K562 (cell line): Measurements from ENCODE around the gene GLIS1. TPM values are rescaled to one million over a fixed set of nuclear protein-coding genes. Genes with fewer than 3 reads are reported as not detected.

Experiments used
- ATAC-seq: fragments of 200-7000 bp; cut with Tn5 transposase; 3 replicates; pipeline ENCODE4 v1.9.1; 2020; ENCODE audit warnings: moderate library complexity
- BruUV-seq: library from RNA; stranded (reverse); fragments of 400-500 nt; replicated peaks from 2 replicates; lab custom pipeline; 2021; lab: Mats Ljungman, UMichigan
- CTCF ChIA-PET: fragments of 300-600 bp; formaldehyde crosslinking; extraction: SDS; loops from one replicate; lab custom pipeline; 2021; ENCODE audit warnings: low intra/inter-chr PET ratio; lab: Yijun Ruan, JAX
- POLR2A ChIA-PET: fragments of 300-600, 350-650 bp; sonication (Branson Sonifier 250); formaldehyde crosslinking; extraction: SDS; loops from one replicate; lab custom pipeline; 2021; ENCODE audit warnings: antibody characterized with exemption, inconsistent platforms; lab: Yijun Ruan, JAX
- DNase-seq, 4 experiments: peaks; one replicate each; pipeline versions ENCODE4 v3.0.0 to v3.0.0-alpha.2; 2011 to 2018; ENCODE audit warnings: low spot score in 3 of 4, mixed read lengths in 3 of 4; ENCODE audit errors: extremely low read depth in 1 of 4
- FAIRE-seq: peaks from 2 replicates; lab custom pipeline; 2011; peaks lifted over from hg19 to GRCh38; lab: Jason Lieb, UNC
- H2AFZ ChIP-seq: 2 replicates; pipeline ENCODE4 v1.6.0; 2011; ENCODE audit warnings: low read depth, low read length, control low read depth, inconsistent platforms
- H3K27ac ChIP-seq: fragments of 200-600 bp; 3 replicates; pipeline ENCODE4 v1.8.0; 2011; ENCODE audit warnings: low read depth, mild to moderate bottlenecking, control low read depth, inconsistent platforms, low read length, moderate library complexity, mixed read lengths; ENCODE audit errors: extremely low read depth
- H3K27me3 ChIP-seq, 2 experiments: fragments of 300-600 bp in 1 of 2; 2 replicates in 1 of 2; 3 replicates in 1 of 2; pipeline versions ENCODE4 v1.6.0 to v1.8.0; 2011; ENCODE audit warnings: inconsistent platforms in 2 of 2, low read length in 2 of 2, mild to moderate bottlenecking in 1 of 2, mixed read lengths in 1 of 2, moderate library complexity in 1 of 2; ENCODE audit not compliant: control insufficient read depth in 2 of 2, insufficient read depth in 2 of 2
- H3K36me3 ChIP-seq: fragments of 300-600 bp; 3 replicates; pipeline ENCODE4 v1.8.0; 2011; ENCODE audit warnings: mild to moderate bottlenecking, low read length, inconsistent platforms; ENCODE audit not compliant: control insufficient read depth, insufficient read depth
- H3K4me1 ChIP-seq, 2 experiments: fragments of 200-600 bp in 1 of 2; replicated peaks in 1 of 2; 2 replicates in 1 of 2; 3 replicates in 1 of 2; pipeline versions ENCODE4 v1.5.1 to v1.8.0; 2011; ENCODE audit warnings: inconsistent platforms in 2 of 2, low read length in 2 of 2, mild to moderate bottlenecking in 1 of 2, mixed read lengths in 1 of 2, moderate library complexity in 1 of 2; ENCODE audit not compliant: control insufficient read depth in 2 of 2, insufficient read depth in 2 of 2
- H3K4me2 ChIP-seq: 2 replicates; pipeline ENCODE4 v1.6.1; 2011; ENCODE audit warnings: low read length, control low read depth, inconsistent platforms, mixed read lengths; ENCODE audit not compliant: insufficient read depth
- H3K4me3 ChIP-seq: fragments of 200-600 bp; sonication (generic), shearing (Covaris generic); 2 replicates; pipeline ENCODE4 v1.5.1; 2016; ENCODE audit warnings: control low read depth, inconsistent platforms
- H3K79me2 ChIP-seq: fragments of 200-600 bp; 3 replicates; pipeline ENCODE4 v1.8.0; 2011; ENCODE audit warnings: low read length, inconsistent platforms; ENCODE audit not compliant: control insufficient read depth, insufficient read depth
- H3K9ac ChIP-seq, 2 experiments: 2 replicates each; pipeline versions ENCODE4 v1.6.0 to v1.6.1; 2011; ENCODE audit warnings: low read depth in 2 of 2, low read length in 2 of 2, control low read depth in 1 of 2, inconsistent platforms in 1 of 2, mild to moderate bottlenecking in 1 of 2, mixed read lengths in 1 of 2; ENCODE audit not compliant: insufficient read depth in 1 of 2
- H3K9me1 ChIP-seq: one replicate; pipeline ENCODE4 v1.6.0; 2011; ENCODE audit warnings: inconsistent platforms, mild to moderate bottlenecking, low read length, moderate library complexity; ENCODE audit not compliant: control insufficient read depth, insufficient read depth
- H3K9me3 ChIP-seq: replicated peaks from 2 replicates; pipeline ENCODE4 v1.5.1; 2011; ENCODE audit warnings: low read depth, low read length, inconsistent platforms; ENCODE audit not compliant: control insufficient read depth, insufficient read depth
- H4K20me1 ChIP-seq: replicated peaks from 2 replicates; pipeline ENCODE4 v1.6.1; 2011; ENCODE audit warnings: low read length, inconsistent platforms, mixed read lengths; ENCODE audit not compliant: control insufficient read depth, insufficient read depth
- MEIS2 ChIP-seq: fragments of 450-650 bp; IDR thresholded peaks from 2 replicates; pipeline ENCODE4 v1.6.1; 2014; ENCODE audit warnings: mild to moderate bottlenecking; ENCODE audit not compliant: partially characterized antibody
- PHF20 ChIP-seq: fragments of 450-650 bp; IDR thresholded peaks from 2 replicates; pipeline ENCODE4 v1.6.1; 2018; ENCODE audit not compliant: partially characterized antibody
- RB1 ChIP-seq: fragments of 450-650 bp; IDR thresholded peaks from 2 replicates; pipeline ENCODE4 v1.6.1; 2017; ENCODE audit warnings: low read depth, mild to moderate bottlenecking
- ZNF224 ChIP-seq: sonication (generic); formaldehyde crosslinking; IDR thresholded peaks from 2 replicates; pipeline ENCODE4 v1.8.0; 2022; ENCODE audit warnings: mild to moderate bottlenecking, missing genetic modification reagents
- ZNF583 ChIP-seq: fragments of 250-450 bp; sonication (Bioruptor Pico); IDR thresholded peaks from 2 replicates; pipeline ENCODE4 v1.4.0; 2020
- WGBS: fragments of 100-300 bp; shearing (Covaris generic); methylation state at CpG from one replicate; pipeline ENCODE4 v1.1.6; 2016; ENCODE audit warnings: low coverage, mixed read lengths; ENCODE audit not compliant: insufficient coverage; ENCODE audit errors: missing lambda C conversion rate; 5-methylcytosine and 5-hydroxymethylcytosine counted together
- in situ Hi-C: fragments of 300-500 bp; cut with MboI; formaldehyde crosslinking; loops from 4 replicates; pipeline ENCODE4 v1.15.0; 2018; ENCODE audit warnings: inconsistent platforms, mixed read lengths
- intact Hi-C: fragments of 100-400 bp; cut with micrococcal nuclease; formaldehyde crosslinking; loops from 2 replicates; pipeline ENCODE4 v1.14.2; 2022
- polyA plus RNA-seq, 8 experiments: library from polyadenylated mRNA; depleted of rRNA in 4 of 8; stranded (reverse) in 5 of 8; unstranded in 3 of 8; fragments of >200 nt; fragmentation: Nextera tagmentation in 2 of 8; fragmentation: Illumina TruSeq in 1 of 8; extraction: Ambion mirVana in 2 of 8; extraction: Trizol in 1 of 8; gene quantifications; 2 replicates each; pipeline versions ENCODE4 v1.2.1 to v1.2.3, GENCODE V29; 2011 to 2014; ENCODE audit warnings: inconsistent platforms in 1 of 8, missing spikeins in 1 of 8
- total RNA-seq, 7 experiments: library from RNA; depleted of rRNA in 6 of 7; stranded (reverse); fragments of >200 nt in 6 of 7; fragmentation: Illumina TruSeq in 2 of 7; extraction: Trizol in 2 of 7; gene quantifications; 2 replicates each; pipeline versions ENCODE4 v1.2.1 to v1.2.3, GENCODE V29; 2011 to 2021; ENCODE audit warnings: low replicate concordance in 1 of 7
- TF ChIP-seq, protein P1 (sequence below): fragments of 200-800 bp; sonication (Bioruptor generic); IDR thresholded peaks from 2 replicates; pipeline ENCODE4 v1.6.1; 2017; ENCODE audit warnings: missing genetic modification characterization, missing compliant biosample characterization
- TF ChIP-seq, protein P2 (sequence below): fragments of 450-650 bp; formaldehyde crosslinking; conservative IDR thresholded peaks from 2 replicates; pipeline ENCODE4 v1.4.0; 2022; ENCODE audit warnings: mild to moderate bottlenecking, missing genetic modification characterization
- TF ChIP-seq, protein P3 (sequence below): fragments of 200-800 bp; sonication (Bioruptor generic); IDR thresholded peaks from 2 replicates; pipeline ENCODE4 v1.6.1; 2016; ENCODE audit warnings: missing genetic modification characterization, missing compliant biosample characterization
- TF ChIP-seq, protein P4 (sequence below), 2 experiments: IDR thresholded peaks in 1 of 2; conservative IDR thresholded peaks in 1 of 2; 2 replicates each; pipeline ENCODE4 v1.6.1; 2016; ENCODE audit warnings: low read depth in 2 of 2, mild to moderate bottlenecking in 1 of 2, missing compliant biosample characterization in 1 of 2, missing genetic modification characterization in 1 of 2, moderate library complexity in 1 of 2

Gene GLIS1
- total and polyA plus RNA-seq, 9 of the 15 experiments (the other 6 are each of a cell fraction or from before 2014, with no cell fraction given) = not detected

DNA sequence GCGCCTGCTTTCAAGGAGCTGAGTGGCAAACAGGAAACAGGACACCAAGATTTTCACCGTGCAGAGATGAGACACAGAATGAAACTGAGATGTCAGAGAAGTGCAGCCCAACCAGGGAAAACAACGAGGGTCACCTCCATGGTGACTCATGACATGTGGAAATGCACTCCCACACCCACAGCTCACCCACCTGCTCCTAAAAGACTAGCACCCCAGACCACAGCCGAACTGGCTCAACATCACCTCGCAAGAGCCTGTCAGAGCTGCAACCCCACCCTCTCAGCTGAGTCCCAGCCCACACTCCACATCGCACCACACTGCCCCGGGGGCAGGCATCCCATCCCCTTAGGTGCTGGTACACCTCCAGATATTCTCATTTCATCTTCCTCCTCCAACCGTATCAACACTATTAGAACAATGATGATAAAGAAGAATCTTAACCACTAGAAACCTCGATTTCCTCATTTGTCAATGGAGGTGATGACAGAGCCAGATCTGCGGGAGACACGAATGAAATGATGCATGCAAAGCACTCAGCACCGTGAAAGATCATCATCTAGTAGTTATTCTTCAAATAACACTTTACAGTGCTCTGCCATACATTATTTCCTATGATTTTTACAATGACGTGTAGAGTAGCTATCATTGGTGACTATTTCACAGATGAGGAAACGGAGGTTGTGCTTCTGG, 176.5 kb downstream of the GLIS1 start:
- H3K9me1 ChIP-seq = no peaks in the 10 kb centered on the region
- ChIA-PET CTCF (interaction anchor here (0.6 kb wide), 1 partner anchor 8 kb away, joined by 3 read pairs; no protein-coding TSS in a partner anchor), POLR2A (interaction anchor here (0.6 to 1.3 kb wide), 2 partner anchors 9 to 54 kb away, joined by 4 read pairs; no protein-coding TSS in a partner anchor)
- no peak overlapping the region for H3K9ac ChIP-seq
- DNase-seq = no peak
- no peaks in the 10 kb centered on the region; the same call in 1 of the 2 replicates for H4K20me1 ChIP-seq
- no peaks in the 10 kb centered on the region for H3K9me3 ChIP-seq
- H3K4me1 ChIP-seq = peaks cover 0 to 3% of the 10 kb centered on the region in 2 experiments; a peak in 1 of 5 replicates
- no peak overlapping the region for H2AFZ ChIP-seq
- FAIRE-seq = no peak
- H3K36me3 ChIP-seq = no peaks in the 10 kb centered on the region
- no TSS peak for BruUV-seq
- H3K4me3 ChIP-seq = no peak overlapping the region
- H3K79me2 ChIP-seq = no peaks in the 10 kb centered on the region
- H3K4me2 ChIP-seq = no peak overlapping the region
- peaks cover 11 to 38% of the 10 kb centered on the region in 2 experiments for H3K27me3 ChIP-seq
- in situ Hi-C loops (no loop called here), intact Hi-C loops (no loop called here)
- WGBS = 1% methylated on average over 14 of the region's 14 CpGs
- no peak for ATAC-seq
- no peak for TF ChIP-seq RB1
- TF ChIP-seq PHF20 = no peak
- TF ChIP-seq, protein P1, sequence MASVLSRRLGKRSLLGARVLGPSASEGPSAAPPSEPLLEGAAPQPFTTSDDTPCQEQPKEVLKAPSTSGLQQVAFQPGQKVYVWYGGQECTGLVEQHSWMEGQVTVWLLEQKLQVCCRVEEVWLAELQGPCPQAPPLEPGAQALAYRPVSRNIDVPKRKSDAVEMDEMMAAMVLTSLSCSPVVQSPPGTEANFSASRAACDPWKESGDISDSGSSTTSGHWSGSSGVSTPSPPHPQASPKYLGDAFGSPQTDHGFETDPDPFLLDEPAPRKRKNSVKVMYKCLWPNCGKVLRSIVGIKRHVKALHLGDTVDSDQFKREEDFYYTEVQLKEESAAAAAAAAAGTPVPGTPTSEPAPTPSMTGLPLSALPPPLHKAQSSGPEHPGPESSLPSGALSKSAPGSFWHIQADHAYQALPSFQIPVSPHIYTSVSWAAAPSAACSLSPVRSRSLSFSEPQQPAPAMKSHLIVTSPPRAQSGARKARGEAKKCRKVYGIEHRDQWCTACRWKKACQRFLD = no peak
- TF ChIP-seq ZNF583 = no peak
- no peak for TF ChIP-seq ZNF224
- TF ChIP-seq, protein P2, sequence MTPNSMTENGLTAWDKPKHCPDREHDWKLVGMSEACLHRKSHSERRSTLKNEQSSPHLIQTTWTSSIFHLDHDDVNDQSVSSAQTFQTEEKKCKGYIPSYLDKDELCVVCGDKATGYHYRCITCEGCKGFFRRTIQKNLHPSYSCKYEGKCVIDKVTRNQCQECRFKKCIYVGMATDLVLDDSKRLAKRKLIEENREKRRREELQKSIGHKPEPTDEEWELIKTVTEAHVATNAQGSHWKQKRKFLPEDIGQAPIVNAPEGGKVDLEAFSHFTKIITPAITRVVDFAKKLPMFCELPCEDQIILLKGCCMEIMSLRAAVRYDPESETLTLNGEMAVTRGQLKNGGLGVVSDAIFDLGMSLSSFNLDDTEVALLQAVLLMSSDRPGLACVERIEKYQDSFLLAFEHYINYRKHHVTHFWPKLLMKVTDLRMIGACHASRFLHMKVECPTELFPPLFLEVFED (CRISPR knock-in tag) = no peak
- TF ChIP-seq, protein P3, sequence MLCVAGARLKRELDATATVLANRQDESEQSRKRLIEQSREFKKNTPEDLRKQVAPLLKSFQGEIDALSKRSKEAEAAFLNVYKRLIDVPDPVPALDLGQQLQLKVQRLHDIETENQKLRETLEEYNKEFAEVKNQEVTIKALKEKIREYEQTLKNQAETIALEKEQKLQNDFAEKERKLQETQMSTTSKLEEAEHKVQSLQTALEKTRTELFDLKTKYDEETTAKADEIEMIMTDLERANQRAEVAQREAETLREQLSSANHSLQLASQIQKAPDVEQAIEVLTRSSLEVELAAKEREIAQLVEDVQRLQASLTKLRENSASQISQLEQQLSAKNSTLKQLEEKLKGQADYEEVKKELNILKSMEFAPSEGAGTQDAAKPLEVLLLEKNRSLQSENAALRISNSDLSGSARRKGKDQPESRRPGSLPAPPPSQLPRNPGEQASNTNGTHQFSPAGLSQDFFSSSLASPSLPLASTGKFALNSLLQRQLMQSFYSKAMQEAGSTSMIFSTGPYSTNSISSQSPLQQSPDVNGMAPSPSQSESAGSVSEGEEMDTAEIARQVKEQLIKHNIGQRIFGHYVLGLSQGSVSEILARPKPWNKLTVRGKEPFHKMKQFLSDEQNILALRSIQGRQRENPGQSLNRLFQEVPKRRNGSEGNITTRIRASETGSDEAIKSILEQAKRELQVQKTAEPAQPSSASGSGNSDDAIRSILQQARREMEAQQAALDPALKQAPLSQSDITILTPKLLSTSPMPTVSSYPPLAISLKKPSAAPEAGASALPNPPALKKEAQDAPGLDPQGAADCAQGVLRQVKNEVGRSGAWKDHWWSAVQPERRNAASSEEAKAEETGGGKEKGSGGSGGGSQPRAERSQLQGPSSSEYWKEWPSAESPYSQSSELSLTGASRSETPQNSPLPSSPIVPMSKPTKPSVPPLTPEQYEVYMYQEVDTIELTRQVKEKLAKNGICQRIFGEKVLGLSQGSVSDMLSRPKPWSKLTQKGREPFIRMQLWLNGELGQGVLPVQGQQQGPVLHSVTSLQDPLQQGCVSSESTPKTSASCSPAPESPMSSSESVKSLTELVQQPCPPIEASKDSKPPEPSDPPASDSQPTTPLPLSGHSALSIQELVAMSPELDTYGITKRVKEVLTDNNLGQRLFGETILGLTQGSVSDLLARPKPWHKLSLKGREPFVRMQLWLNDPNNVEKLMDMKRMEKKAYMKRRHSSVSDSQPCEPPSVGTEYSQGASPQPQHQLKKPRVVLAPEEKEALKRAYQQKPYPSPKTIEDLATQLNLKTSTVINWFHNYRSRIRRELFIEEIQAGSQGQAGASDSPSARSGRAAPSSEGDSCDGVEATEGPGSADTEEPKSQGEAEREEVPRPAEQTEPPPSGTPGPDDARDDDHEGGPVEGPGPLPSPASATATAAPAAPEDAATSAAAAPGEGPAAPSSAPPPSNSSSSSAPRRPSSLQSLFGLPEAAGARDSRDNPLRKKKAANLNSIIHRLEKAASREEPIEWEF = no peak
- TF ChIP-seq, protein P4, sequence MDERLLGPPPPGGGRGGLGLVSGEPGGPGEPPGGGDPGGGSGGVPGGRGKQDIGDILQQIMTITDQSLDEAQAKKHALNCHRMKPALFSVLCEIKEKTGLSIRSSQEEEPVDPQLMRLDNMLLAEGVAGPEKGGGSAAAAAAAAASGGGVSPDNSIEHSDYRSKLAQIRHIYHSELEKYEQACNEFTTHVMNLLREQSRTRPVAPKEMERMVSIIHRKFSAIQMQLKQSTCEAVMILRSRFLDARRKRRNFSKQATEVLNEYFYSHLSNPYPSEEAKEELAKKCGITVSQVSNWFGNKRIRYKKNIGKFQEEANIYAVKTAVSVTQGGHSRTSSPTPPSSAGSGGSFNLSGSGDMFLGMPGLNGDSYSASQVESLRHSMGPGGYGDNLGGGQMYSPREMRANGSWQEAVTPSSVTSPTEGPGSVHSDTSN (CRISPR knock-in tag; IDR thresholded peaks at IDR 0.05; ENCODE audit: low read depth) = no peak
- TF ChIP-seq, protein P4 (tag; conservative IDR thresholded peaks at IDR 0.05; ENCODE audit: low read depth) = 0 out of 2 replicates have a peak, but pooled peaks have one; percentile 20
- no peak for TF ChIP-seq MEIS2
- H3K27ac ChIP-seq = no peak overlapping the region
